Progenitor cell of endocrine pancreas (in vitro differentiated cells): Measurements from ENCODE around the gene OR10A6. TPM values are rescaled to one million over a fixed set of nuclear protein-coding genes. Genes with fewer than 3 reads are reported as not detected.

Experiments
- DNase-seq: peaks from one replicate; pipeline ENCODE4 v3.0.0; 2021; ENCODE audit warnings: low spot score; ENCODE audit not compliant: unreplicated experiment
- H3K27ac Mint-ChIP-seq: 2 replicates; pipeline ENCODE4 v1.8.0; 2021; ENCODE audit warnings: mild to moderate bottlenecking, moderate library complexity, mixed read lengths
- H3K27me3 Mint-ChIP-seq: 2 replicates; pipeline ENCODE4 v1.8.0; 2021; ENCODE audit warnings: mixed read lengths
- H3K36me3 Mint-ChIP-seq: 2 replicates; pipeline ENCODE4 v1.8.0; 2022; ENCODE audit warnings: mixed read lengths; ENCODE audit not compliant: insufficient read depth
- H3K4me1 Mint-ChIP-seq: 2 replicates; pipeline ENCODE4 v1.8.0; 2021; ENCODE audit warnings: low read depth, mixed read lengths
- H3K4me3 Mint-ChIP-seq: 2 replicates; pipeline ENCODE4 v1.8.0; 2021; ENCODE audit warnings: low read depth, mild to moderate bottlenecking, moderate library complexity, mixed read lengths
- H3K9me3 Mint-ChIP-seq: 2 replicates; pipeline ENCODE4 v1.8.0; 2021; ENCODE audit warnings: low read depth, mixed read lengths
- CTCF ChIP-seq: fragments of 200-600 bp; sonication (generic); IDR thresholded peaks from one replicate; pipeline ENCODE4 v1.5.0; 2021; ENCODE audit warnings: antibody characterized with exemption, mild to moderate bottlenecking; ENCODE audit not compliant: unreplicated experiment
- total RNA-seq: library from RNA; stranded (reverse); gene quantifications from 2 replicates; pipeline ENCODE4 v1.2.1, GENCODE V29; 2021

The OR10A6 gene
- total RNA-seq, 1 donor from 2014 or later: not detected

- no peak for DNase-seq
- Mint-ChIP-seq H3K4me1 (no peaks in the 10 kb centered on the region), H3K36me3 (no peaks in the 10 kb centered on the region), H3K27me3 (no peaks in the 10 kb centered on the region), H3K9me3 (peaks cover 10% of the 10 kb centered on the region), H3K27ac (no peak within 1 kb of the TSS), H3K4me3 (no peak within 1 kb of the TSS)
- TF ChIP-seq CTCF: no peak
These were observed 10.5 kb upstream of the OR10A6 start, which contains the start of gene OR10A3 for GRCh38 chr11:7941608-7942007. OR10A3 (minus strand) TSS chr11:7941708; CDS start chr11:7939520, 2,188 bp downstream.

DNA sequence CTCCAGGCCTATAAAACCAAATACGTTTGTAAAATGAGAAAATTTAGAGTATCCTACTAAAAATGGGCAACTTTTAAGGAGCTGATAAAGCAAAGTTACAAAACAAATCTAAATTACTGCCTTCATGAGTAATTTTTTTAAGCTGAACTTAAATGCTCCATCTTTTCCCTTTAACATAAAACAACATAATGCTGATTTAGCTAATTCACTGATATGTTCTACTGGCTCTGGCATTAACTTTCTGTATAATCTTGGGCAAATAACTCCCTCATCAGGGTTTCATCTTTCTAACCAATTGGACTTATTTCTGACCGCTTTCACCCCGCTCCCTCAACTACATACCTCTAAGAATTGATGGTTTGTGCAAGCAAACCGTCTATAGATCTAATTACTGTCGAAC, 10.1 kb upstream of the OR10A6 start:
- no peaks in the 10 kb centered on the region for H3K27me3 Mint-ChIP-seq
- DNase-seq: no peak
- H3K4me1 Mint-ChIP-seq: no peaks in the 10 kb centered on the region
- no peak overlapping the region for H3K27ac Mint-ChIP-seq
- TF ChIP-seq CTCF: no peak
- no peaks in the 10 kb centered on the region for H3K36me3 Mint-ChIP-seq
- H3K4me3 Mint-ChIP-seq: no peak overlapping the region
- H3K9me3 Mint-ChIP-seq: peaks cover 10% of the 10 kb centered on the region

GRCh38 chr11:7936615-7937014, 5.5 kb upstream of the OR10A6 start:
- H3K4me3 Mint-ChIP-seq: no peak overlapping the region
- no peak for TF ChIP-seq CTCF
- H3K27ac Mint-ChIP-seq: no peak overlapping the region
- H3K9me3 Mint-ChIP-seq: no peaks in the 10 kb centered on the region
- no peaks in the 10 kb centered on the region for H3K36me3 Mint-ChIP-seq
- no peaks in the 10 kb centered on the region for H3K27me3 Mint-ChIP-seq
- H3K4me1 Mint-ChIP-seq: no peaks in the 10 kb centered on the region
- no peak for DNase-seq

DNA sequence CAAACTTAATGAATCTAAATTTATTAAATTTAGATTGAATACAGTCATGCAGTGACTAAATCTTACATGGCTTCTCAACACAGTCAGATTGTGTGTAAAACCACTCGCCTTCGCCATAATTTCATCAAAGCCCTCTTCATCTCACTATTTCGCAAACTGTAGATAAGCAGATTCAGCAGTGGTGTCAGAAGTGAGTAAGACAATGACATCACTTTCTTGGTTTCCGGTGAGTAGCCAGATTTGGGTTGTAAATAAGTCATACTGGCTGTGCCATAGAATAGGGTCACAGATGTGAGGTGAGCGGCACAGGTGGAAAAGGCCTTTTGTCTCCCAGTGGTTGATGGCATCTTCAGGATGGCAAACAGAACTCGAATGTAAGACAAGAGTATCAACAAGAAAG, 3.4 kb downstream of the OR10A6 start:
- H3K27ac Mint-ChIP-seq: no peak overlapping the region
- DNase-seq: no peak
- H3K4me3 Mint-ChIP-seq: no peak overlapping the region
- peaks cover 3% of the 10 kb centered on the region for H3K4me1 Mint-ChIP-seq
- H3K36me3 Mint-ChIP-seq: no peaks in the 10 kb centered on the region
- no peaks in the 10 kb centered on the region for H3K27me3 Mint-ChIP-seq
- peaks cover 5% of the 10 kb centered on the region for H3K9me3 Mint-ChIP-seq
- no peak for TF ChIP-seq CTCF

DNA sequence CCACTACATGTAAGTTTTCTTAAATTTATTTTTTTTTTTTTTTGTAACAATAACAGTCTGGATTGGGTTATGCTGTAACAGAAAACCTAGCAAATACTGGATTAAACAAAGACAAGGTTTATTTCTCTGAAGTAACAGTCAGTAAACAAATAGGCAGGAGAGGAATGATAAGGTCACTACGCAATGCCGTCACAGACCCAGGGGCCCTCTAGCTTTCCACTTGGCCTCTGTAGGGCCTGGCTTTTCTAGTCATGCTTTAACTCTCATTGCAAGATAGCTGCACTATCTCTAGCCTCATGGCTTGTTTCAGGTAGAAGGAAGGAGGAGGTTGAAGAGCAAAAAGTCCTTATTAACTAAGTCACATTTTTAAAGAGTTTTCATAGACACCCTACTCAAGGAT, 6.5 kb downstream of the OR10A6 start:
- Mint-ChIP-seq H3K4me3 (no peak overlapping the region), H3K9me3 (peaks cover 5% of the 10 kb centered on the region), H3K27ac (peak overlapping the region; percentile 18), H3K36me3 (no peaks in the 10 kb centered on the region), H3K4me1 (peaks cover 3% of the 10 kb centered on the region), H3K27me3 (no peaks in the 10 kb centered on the region)
- TF ChIP-seq CTCF: no peak
- DNase-seq: no peak
